ENCODE results near the gene MAN1C1. TPM values are rescaled to one million over a fixed set of nuclear protein-coding genes. Genes with fewer than 3 reads are reported as not detected.

MAN1C1 gene
- total and polyA plus RNA-seq, 9 of the 15 experiments (the other 6 are each of a cell fraction or from before 2014, with no cell fraction given): 0.04 to 0.44 (median 0.10) TPM; not detected in 3

DNA sequence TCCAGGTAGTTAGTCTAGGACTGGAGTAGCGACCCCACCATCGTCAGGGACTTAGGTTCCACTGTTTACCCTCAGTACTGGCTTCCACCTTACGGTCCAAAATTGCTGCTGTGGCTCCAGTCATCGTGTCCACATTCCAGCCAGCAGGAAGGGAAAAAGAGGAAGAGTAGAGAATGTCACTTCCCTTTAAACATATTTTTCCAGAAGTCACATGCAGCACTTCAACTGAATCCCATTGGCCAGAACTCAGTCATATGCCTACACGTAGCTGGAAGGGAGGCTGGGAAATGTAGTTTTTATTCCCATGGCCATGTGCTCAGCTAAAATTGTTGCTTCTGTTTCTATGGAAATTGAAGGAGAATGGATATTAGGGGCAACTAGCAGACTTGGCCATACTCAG lies 99.3 kb downstream of the MAN1C1 start (continued):
- TF ChIP-seq, protein P1, sequence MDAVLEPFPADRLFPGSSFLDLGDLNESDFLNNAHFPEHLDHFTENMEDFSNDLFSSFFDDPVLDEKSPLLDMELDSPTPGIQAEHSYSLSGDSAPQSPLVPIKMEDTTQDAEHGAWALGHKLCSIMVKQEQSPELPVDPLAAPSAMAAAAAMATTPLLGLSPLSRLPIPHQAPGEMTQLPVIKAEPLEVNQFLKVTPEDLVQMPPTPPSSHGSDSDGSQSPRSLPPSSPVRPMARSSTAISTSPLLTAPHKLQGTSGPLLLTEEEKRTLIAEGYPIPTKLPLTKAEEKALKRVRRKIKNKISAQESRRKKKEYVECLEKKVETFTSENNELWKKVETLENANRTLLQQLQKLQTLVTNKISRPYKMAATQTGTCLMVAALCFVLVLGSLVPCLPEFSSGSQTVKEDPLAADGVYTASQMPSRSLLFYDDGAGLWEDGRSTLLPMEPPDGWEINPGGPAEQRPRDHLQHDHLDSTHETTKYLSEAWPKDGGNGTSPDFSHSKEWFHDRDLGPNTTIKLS (IDR thresholded peaks at IDR 0.05; ENCODE audit: borderline replicate concordance, low read depth): no peak
- TF ChIP-seq ZNF263 (CRISPR knock-in tag; IDR thresholded peaks at IDR 0.05; ENCODE audit: borderline replicate concordance) (no peak), FOSL1 (tag; conservative IDR thresholded peaks at IDR 0.05) (no peak), ILF3 (IDR thresholded peaks at IDR 0.05; ENCODE audit: borderline replicate concordance) (no peak), DNMT1 (IDR thresholded peaks at IDR 0.05) (no peak), TEAD1 (CRISPR knock-in tag; IDR thresholded peaks at IDR 0.05) (peak in 1 of 2 experiments; percentile 86; a peak in 2 of 4 replicates), PRMT5 (CRISPR knock-in tag; IDR thresholded peaks at IDR 0.05) (no peak), ZNF707 (CRISPR knock-in tag; conservative IDR thresholded peaks at IDR 0.05) (no peak), ZBTB8A (IDR thresholded peaks at IDR 0.05; ENCODE audit: partially characterized antibody) (no peak), CBFA2T2 (conservative IDR thresholded peaks at IDR 0.05) (peak; percentile 66), SAFB (IDR thresholded peaks at IDR 0.05; ENCODE audit: borderline replicate concordance, low read depth, low read length) (no peak)
- TF ChIP-seq, protein P2, sequence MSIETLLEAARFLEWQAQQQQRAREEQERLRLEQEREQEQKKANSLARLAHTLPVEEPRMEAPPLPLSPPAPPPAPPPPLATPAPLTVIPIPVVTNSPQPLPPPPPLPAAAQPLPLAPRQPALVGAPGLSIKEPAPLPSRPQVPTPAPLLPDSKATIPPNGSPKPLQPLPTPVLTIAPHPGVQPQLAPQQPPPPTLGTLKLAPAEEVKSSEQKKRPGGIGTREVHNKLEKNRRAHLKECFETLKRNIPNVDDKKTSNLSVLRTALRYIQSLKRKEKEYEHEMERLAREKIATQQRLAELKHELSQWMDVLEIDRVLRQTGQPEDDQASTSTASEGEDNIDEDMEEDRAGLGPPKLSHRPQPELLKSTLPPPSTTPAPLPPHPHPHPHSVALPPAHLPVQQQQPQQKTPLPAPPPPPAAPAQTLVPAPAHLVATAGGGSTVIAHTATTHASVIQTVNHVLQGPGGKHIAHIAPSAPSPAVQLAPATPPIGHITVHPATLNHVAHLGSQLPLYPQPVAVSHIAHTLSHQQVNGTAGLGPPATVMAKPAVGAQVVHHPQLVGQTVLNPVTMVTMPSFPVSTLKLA (conservative IDR thresholded peaks at IDR 0.05): peak; percentile 74 to 83
- TF ChIP-seq, protein P3, sequence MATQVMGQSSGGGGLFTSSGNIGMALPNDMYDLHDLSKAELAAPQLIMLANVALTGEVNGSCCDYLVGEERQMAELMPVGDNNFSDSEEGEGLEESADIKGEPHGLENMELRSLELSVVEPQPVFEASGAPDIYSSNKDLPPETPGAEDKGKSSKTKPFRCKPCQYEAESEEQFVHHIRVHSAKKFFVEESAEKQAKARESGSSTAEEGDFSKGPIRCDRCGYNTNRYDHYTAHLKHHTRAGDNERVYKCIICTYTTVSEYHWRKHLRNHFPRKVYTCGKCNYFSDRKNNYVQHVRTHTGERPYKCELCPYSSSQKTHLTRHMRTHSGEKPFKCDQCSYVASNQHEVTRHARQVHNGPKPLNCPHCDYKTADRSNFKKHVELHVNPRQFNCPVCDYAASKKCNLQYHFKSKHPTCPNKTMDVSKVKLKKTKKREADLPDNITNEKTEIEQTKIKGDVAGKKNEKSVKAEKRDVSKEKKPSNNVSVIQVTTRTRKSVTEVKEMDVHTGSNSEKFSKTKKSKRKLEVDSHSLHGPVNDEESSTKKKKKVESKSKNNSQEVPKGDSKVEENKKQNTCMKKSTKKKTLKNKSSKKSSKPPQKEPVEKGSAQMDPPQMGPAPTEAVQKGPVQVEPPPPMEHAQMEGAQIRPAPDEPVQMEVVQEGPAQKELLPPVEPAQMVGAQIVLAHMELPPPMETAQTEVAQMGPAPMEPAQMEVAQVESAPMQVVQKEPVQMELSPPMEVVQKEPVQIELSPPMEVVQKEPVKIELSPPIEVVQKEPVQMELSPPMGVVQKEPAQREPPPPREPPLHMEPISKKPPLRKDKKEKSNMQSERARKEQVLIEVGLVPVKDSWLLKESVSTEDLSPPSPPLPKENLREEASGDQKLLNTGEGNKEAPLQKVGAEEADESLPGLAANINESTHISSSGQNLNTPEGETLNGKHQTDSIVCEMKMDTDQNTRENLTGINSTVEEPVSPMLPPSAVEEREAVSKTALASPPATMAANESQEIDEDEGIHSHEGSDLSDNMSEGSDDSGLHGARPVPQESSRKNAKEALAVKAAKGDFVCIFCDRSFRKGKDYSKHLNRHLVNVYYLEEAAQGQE (IDR thresholded peaks at IDR 0.05; ENCODE audit: borderline replicate concordance): peak; percentile 59; the same call in 1 of the 2 replicates
- TF ChIP-seq, protein P3 (CRISPR knock-in tag; IDR thresholded peaks at IDR 0.05; ENCODE audit: low read depth): no peak
- TF ChIP-seq, protein P4, sequence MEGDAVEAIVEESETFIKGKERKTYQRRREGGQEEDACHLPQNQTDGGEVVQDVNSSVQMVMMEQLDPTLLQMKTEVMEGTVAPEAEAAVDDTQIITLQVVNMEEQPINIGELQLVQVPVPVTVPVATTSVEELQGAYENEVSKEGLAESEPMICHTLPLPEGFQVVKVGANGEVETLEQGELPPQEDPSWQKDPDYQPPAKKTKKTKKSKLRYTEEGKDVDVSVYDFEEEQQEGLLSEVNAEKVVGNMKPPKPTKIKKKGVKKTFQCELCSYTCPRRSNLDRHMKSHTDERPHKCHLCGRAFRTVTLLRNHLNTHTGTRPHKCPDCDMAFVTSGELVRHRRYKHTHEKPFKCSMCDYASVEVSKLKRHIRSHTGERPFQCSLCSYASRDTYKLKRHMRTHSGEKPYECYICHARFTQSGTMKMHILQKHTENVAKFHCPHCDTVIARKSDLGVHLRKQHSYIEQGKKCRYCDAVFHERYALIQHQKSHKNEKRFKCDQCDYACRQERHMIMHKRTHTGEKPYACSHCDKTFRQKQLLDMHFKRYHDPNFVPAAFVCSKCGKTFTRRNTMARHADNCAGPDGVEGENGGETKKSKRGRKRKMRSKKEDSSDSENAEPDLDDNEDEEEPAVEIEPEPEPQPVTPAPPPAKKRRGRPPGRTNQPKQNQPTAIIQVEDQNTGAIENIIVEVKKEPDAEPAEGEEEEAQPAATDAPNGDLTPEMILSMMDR (IDR thresholded peaks at IDR 0.05 in 2 of 3, conservative IDR thresholded peaks at IDR 0.05 in 1 of 3; ENCODE audit: insufficient read depth in 2 of 3, low read depth in 1 of 3, low read length in 3 of 3): no peak
